ENCODE measurements around the gene CCDC15.

- no peak for TF ChIP-seq CTCF (IDR thresholded peaks at IDR 0.05)
- no peak for TF ChIP-seq POLR2AphosphoS5 (IDR thresholded peaks at IDR 0.05)
- no peak for TF ChIP-seq POLR2A (IDR thresholded peaks at IDR 0.05)
Observed at GRCh38 chr11:124928942-124929665, 24.9 kb upstream of the CCDC15 start.
